HepG2 (cell line): ENCODE data around the gene PROM2. TPM values are rescaled to one million over a fixed set of nuclear protein-coding genes. Genes with fewer than 3 reads are reported as not detected.

ENCODE experiments used
- ATAC-seq: fragments of 200-7000 bp; cut with Tn5 transposase; 3 replicates; pipeline ENCODE4 v1.9.1; 2020; ENCODE audit warnings: mild to moderate bottlenecking, moderate library complexity
- BruUV-seq: library from RNA; stranded (reverse); fragments of 400-500 nt; replicated peaks from 2 replicates; lab custom pipeline; 2021; lab: Mats Ljungman, UMichigan
- CTCF ChIA-PET: fragments of 300-600 bp; formaldehyde crosslinking; extraction: SDS; loops from one replicate; lab custom pipeline; 2021; ENCODE audit warnings: low total read pairs, inconsistent platforms, low intra/inter-chr PET ratio; lab: Yijun Ruan, JAX
- POLR2A ChIA-PET: fragments of 350-600 bp; sonication (Branson Sonifier 250); formaldehyde crosslinking; loops from one replicate; lab custom pipeline; 2020; ENCODE audit warnings: antibody characterized with exemption, inconsistent platforms; lab: Yijun Ruan, JAX
- DNase-seq: peaks from one replicate; pipeline ENCODE4 v3.0.0-alpha.2; 2015; ENCODE audit warnings: low spot score
- FAIRE-seq: peaks from 3 replicates; lab custom pipeline; 2011; peaks lifted over from hg19 to GRCh38; lab: Jason Lieb, UNC
- H2AFZ ChIP-seq: one replicate; pipeline ENCODE4 v1.6.1; 2011; ENCODE audit warnings: low read length, inconsistent platforms
- H3K27ac ChIP-seq: fragments of 300-600 bp; 3 replicates; pipeline ENCODE4 v1.8.0; 2011; ENCODE audit warnings: mixed run types, mild to moderate bottlenecking, mixed read lengths, low read length, inconsistent platforms; ENCODE audit not compliant: insufficient read depth; ENCODE audit errors: extremely low read length
- H3K27me3 ChIP-seq, 2 experiments: fragments of 200-600 bp in 1 of 2; 2 replicates in 1 of 2; 3 replicates in 1 of 2; pipeline versions ENCODE4 v1.6.0 to v1.8.0; 2011; ENCODE audit warnings: low read length in 2 of 2, mild to moderate bottlenecking in 2 of 2, moderate library complexity in 2 of 2, inconsistent platforms in 1 of 2; ENCODE audit not compliant: insufficient read depth in 2 of 2, control insufficient read depth in 1 of 2
- H3K36me3 ChIP-seq, 2 experiments: fragments of 200-600 bp in 1 of 2; replicated peaks in 1 of 2; 2 replicates in 1 of 2; 3 replicates in 1 of 2; pipeline versions ENCODE4 v1.5.1 to v1.8.0; 2011; ENCODE audit warnings: low read length in 2 of 2, inconsistent platforms in 1 of 2; ENCODE audit not compliant: insufficient read depth in 2 of 2, control insufficient read depth in 1 of 2
- H3K4me1 ChIP-seq: 2 replicates; pipeline ENCODE4 v1.5.1; 2012; ENCODE audit warnings: low read length, inconsistent platforms; ENCODE audit not compliant: insufficient read depth
- H3K4me2 ChIP-seq: 2 replicates; pipeline ENCODE4 v1.6.0; 2011; ENCODE audit warnings: low read depth, low read length, inconsistent platforms
- H3K4me3 ChIP-seq, 3 experiments: fragments of 200-600 bp in 1 of 3; sonication (generic), shearing (Covaris generic) in 1 of 3; replicated peaks in 1 of 3; 2 replicates each; pipeline ENCODE4 v1.5.1; 2011 to 2016; ENCODE audit warnings: low read length in 3 of 3, inconsistent platforms in 2 of 3, low read depth in 2 of 3, mild to moderate bottlenecking in 2 of 3, control low read depth in 1 of 3, mixed read lengths in 1 of 3; ENCODE audit not compliant: insufficient read depth in 1 of 3
- H3K79me2 ChIP-seq: one replicate; pipeline ENCODE4 v1.6.1; 2011; ENCODE audit warnings: low read length, inconsistent platforms; ENCODE audit not compliant: insufficient read depth
- H3K9ac ChIP-seq: 2 replicates; pipeline ENCODE4 v1.6.0; 2011; ENCODE audit warnings: mild to moderate bottlenecking, low read depth, low read length, inconsistent platforms; ENCODE audit not compliant: insufficient read depth
- H3K9me3 ChIP-seq: 2 replicates; pipeline ENCODE4 v1.5.1; 2012; ENCODE audit warnings: mild to moderate bottlenecking, low read length
- H4K20me1 ChIP-seq: 2 replicates; pipeline ENCODE4 v1.6.0; 2011; ENCODE audit warnings: inconsistent platforms, mild to moderate bottlenecking, low read length, moderate library complexity; ENCODE audit not compliant: insufficient read depth
- AHDC1 ChIP-seq: sonication (generic); formaldehyde crosslinking; IDR thresholded peaks from 2 replicates; pipeline ENCODE4 v1.5.1; 2020; ENCODE audit warnings: mild to moderate bottlenecking, missing genetic modification reagents, borderline replicate concordance
- ARID2 ChIP-seq: sonication (generic); formaldehyde crosslinking; IDR thresholded peaks from 2 replicates; pipeline ENCODE4 v1.8.1; 2022; ENCODE audit warnings: mild to moderate bottlenecking, missing genetic modification reagents, borderline replicate concordance
- ATRX ChIP-seq: sonication (generic); formaldehyde crosslinking; IDR thresholded peaks from 2 replicates; pipeline ENCODE4 v1.4.0; 2020; ENCODE audit warnings: missing genetic modification reagents, borderline replicate concordance
- MTA1 ChIP-seq: sonication (generic); formaldehyde crosslinking; IDR thresholded peaks from 2 replicates; pipeline ENCODE4 v1.4.0; 2020; ENCODE audit warnings: missing genetic modification reagents, mild to moderate bottlenecking, borderline replicate concordance
- MYNN ChIP-seq: sonication (generic); formaldehyde crosslinking; IDR thresholded peaks from 2 replicates; pipeline ENCODE4 v1.4.0; 2020; ENCODE audit warnings: mild to moderate bottlenecking, low read depth, missing genetic modification reagents
- POLR2G ChIP-seq: fragments of 200-400 bp; formaldehyde crosslinking; IDR thresholded peaks from 2 replicates; pipeline ENCODE4 v1.6.1; 2018; ENCODE audit warnings: mild to moderate bottlenecking, low read depth, low read length, moderate library complexity
- PRPF4 ChIP-seq: fragments of 200-400 bp; formaldehyde crosslinking; IDR thresholded peaks from 2 replicates; pipeline ENCODE4 v1.6.1; 2016; ENCODE audit warnings: low read length, low read depth; ENCODE audit not compliant: poor library complexity, severe bottlenecking
- RNF2 ChIP-seq: fragments of 450-650 bp; conservative IDR thresholded peaks from 2 replicates; pipeline ENCODE4 v1.6.1; 2016; ENCODE audit warnings: low read depth
- SIN3B ChIP-seq: fragments of 150-350 bp; IDR thresholded peaks from 2 replicates; pipeline ENCODE4 v1.6.1; 2014; ENCODE audit warnings: low read length
- ZNF30 ChIP-seq: sonication (generic); formaldehyde crosslinking; IDR thresholded peaks from 2 replicates; pipeline ENCODE4 v1.5.0; 2020; ENCODE audit warnings: mild to moderate bottlenecking, missing genetic modification reagents
- ZNF44 ChIP-seq: sonication (generic); formaldehyde crosslinking; IDR thresholded peaks from 2 replicates; pipeline ENCODE4 v1.5.1; 2020; ENCODE audit warnings: mild to moderate bottlenecking, missing genetic modification reagents
- ZNF558 ChIP-seq: sonication (generic); formaldehyde crosslinking; IDR thresholded peaks from 2 replicates; pipeline ENCODE4 v1.9.0; 2022; ENCODE audit warnings: mild to moderate bottlenecking, missing genetic modification reagents, borderline replicate concordance
- ZNF597 ChIP-seq: sonication (generic); formaldehyde crosslinking; IDR thresholded peaks from 2 replicates; pipeline ENCODE4 v1.5.0; 2020; ENCODE audit warnings: missing genetic modification reagents
- ZNF772 ChIP-seq: sonication (generic); formaldehyde crosslinking; IDR thresholded peaks from 2 replicates; pipeline ENCODE4 v1.5.0; 2020; ENCODE audit warnings: mild to moderate bottlenecking, missing genetic modification reagents
- ZSCAN30 ChIP-seq: sonication (generic); formaldehyde crosslinking; IDR thresholded peaks from 2 replicates; pipeline ENCODE4 v1.5.0; 2020; ENCODE audit warnings: mild to moderate bottlenecking, missing genetic modification reagents
- WGBS: methylation state at CpG from one replicate; pipeline ENCODE4 v1.1.6; 2017; ENCODE audit warnings: low lambda C conversion rate; 5-methylcytosine and 5-hydroxymethylcytosine counted together
- in situ Hi-C: cut with HindIII; loops from 2 replicates; pipeline ENCODE4 v1.10.0; 2017; ENCODE audit warnings: low pct_unique_long_range_greater_than_20kb; ENCODE audit not compliant: extremely low pct_ligation_motif_present
- intact Hi-C: fragments of 100-400 bp; cut with micrococcal nuclease; formaldehyde crosslinking; loops from one replicate; pipeline ENCODE4 v1.10.0; 2022; ENCODE audit not compliant: unreplicated experiment
- polyA plus RNA-seq, 8 experiments: library from polyadenylated mRNA; depleted of rRNA in 3 of 8; stranded (reverse) in 7 of 8; unstranded in 1 of 8; fragments of >200 nt; fragmentation: Illumina TruSeq in 4 of 8; extraction: Trizol in 4 of 8; gene quantifications; 2 replicates each; pipeline versions ENCODE4 v1.2.1 to v1.2.3, GENCODE V29; 2011 to 2016; ENCODE audit warnings: low read depth in 4 of 8, missing spikeins in 1 of 8, mixed read lengths in 1 of 8; ENCODE audit not compliant: insufficient read depth in 1 of 8
- total RNA-seq, 5 experiments: library from RNA; depleted of rRNA; stranded (reverse); fragments of >200 nt; fragmentation: Illumina TruSeq; extraction: Trizol; gene quantifications; 2 replicates each; pipeline ENCODE4 v1.2.3, GENCODE V29; 2016; ENCODE audit warnings: low read depth in 1 of 5

Gene PROM2
- total and polyA plus RNA-seq, 2 of the 13 experiments (the other 11 are each of a cell fraction or from before 2014, with no cell fraction given): not detected

GRCh38 chr2:95278637-95279225 lies 4.5 kb downstream of the PROM2 start (continued):
- no peak for TF ChIP-seq MTA1
- no peak for TF ChIP-seq RNF2
- no peak for TF ChIP-seq ARID2 (CRISPR knock-in tag)

GRCh38 chr2:95279435-95280035 lies 5.3 kb downstream of the PROM2 start:
- 61% methylated on average over 19 of the region's 19 CpGs for WGBS
- Histone ChIP-seq H2AFZ (no peak overlapping the region), H3K4me2 (no peak overlapping the region), H3K4me1 (no peaks in the 10 kb centered on the region), H4K20me1 (no peaks in the 10 kb centered on the region), H3K9me3 (no peaks in the 10 kb centered on the region), H3K27ac (no peak overlapping the region), H3K36me3 (no peaks in the 10 kb centered on the region), H3K9ac (no peak overlapping the region), H3K27me3 (peaks cover 6 to 20% of the 10 kb centered on the region in 2 experiments; a peak in 4 of 5 replicates), H3K79me2 (no peaks in the 10 kb centered on the region), H3K4me3 (no peak overlapping the region)
- CTCF ChIA-PET: no interaction called here
- FAIRE-seq (no peak), DNase-seq (no peak), ATAC-seq (no peak)
- BruUV-seq: no TSS peak
- TF ChIP-seq SIN3B: no peak
- TF ChIP-seq ZNF30: no peak
- TF ChIP-seq ZNF597 (CRISPR knock-in tag): no peak
- no peak for TF ChIP-seq PRPF4
- no peak for TF ChIP-seq ZNF772 (CRISPR knock-in tag)
- no peak for TF ChIP-seq AHDC1 (CRISPR knock-in tag)
- TF ChIP-seq ZNF558: no peak
- no peak for TF ChIP-seq ZSCAN30 (CRISPR knock-in tag)
- TF ChIP-seq ZNF44: no peak
- TF ChIP-seq MYNN (CRISPR knock-in tag): no peak
- no peak for TF ChIP-seq ATRX (CRISPR knock-in tag)
- TF ChIP-seq POLR2G: no peak
- intact Hi-C loops: no loop called here
- in situ Hi-C loops: no loop called here
- POLR2A ChIA-PET: no interaction called here
